Erythroblast (primary cell): ENCODE results near the gene BOD1L1.

Experiments
- GATA1 ChIP-seq: IDR thresholded peaks from 2 replicates; pipeline ENCODE4 v1.6.1; 2011; ENCODE audit warnings: low read depth, mild to moderate bottlenecking, control low read depth, low read length, moderate library complexity
- POLR2A ChIP-seq: IDR thresholded peaks from 2 replicates; pipeline ENCODE4 v1.6.1; 2011; ENCODE audit warnings: mild to moderate bottlenecking, low read length

DNA sequence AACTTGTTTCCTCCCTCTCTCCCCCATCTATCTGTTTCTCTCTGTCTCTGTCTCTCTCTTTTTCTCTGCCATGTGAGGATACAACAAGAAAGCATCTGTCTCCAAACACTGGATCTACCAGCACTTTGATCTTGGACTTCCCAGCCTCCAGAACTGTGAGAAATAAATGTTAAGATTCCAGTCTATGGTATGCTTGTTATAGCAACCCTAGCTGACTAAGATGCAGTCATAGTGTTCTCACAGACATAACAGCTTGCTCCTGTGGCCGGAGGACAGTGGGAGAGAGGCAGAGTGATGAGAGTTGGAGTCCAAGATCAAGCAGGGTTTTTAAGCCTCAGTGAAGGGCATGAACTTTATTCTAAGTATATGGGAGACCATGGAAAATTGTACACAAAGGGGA, 74.4 kb downstream of the BOD1L1 start:
- TF ChIP-seq POLR2A (no peak), GATA1 (no peak)
